ACC112 (cell line): ENCODE results near the gene FSHR.

ENCODE experiments used
- H2AFZ ChIP-seq: fragments of 200-600 bp; sonication (generic); one replicate; pipeline ENCODE4 v1.6.0; 2017; ENCODE audit warnings: antibody characterized with exemption, low read length; ENCODE audit not compliant: unreplicated experiment
- H3K27ac ChIP-seq: fragments of 200-600 bp; sonication (generic); 2 replicates; pipeline ENCODE4 v1.5.1; 2014; ENCODE audit warnings: low read depth, mild to moderate bottlenecking, antibody characterized with exemption, low read length, moderate library complexity
- H3K27me3 ChIP-seq: fragments of 200-600 bp; sonication (generic); 2 replicates; pipeline ENCODE4 v1.6.1; 2014; ENCODE audit warnings: mild to moderate bottlenecking, antibody characterized with exemption, low read length, moderate library complexity, mixed read lengths; ENCODE audit not compliant: insufficient read depth
- H3K36me3 ChIP-seq: fragments of 200-600 bp; sonication (generic); 2 replicates; pipeline ENCODE4 v1.6.1; 2016; ENCODE audit warnings: mild to moderate bottlenecking, antibody characterized with exemption, low read length, moderate library complexity, mixed read lengths; ENCODE audit not compliant: insufficient read depth
- H3K4me1 ChIP-seq: fragments of 200-600 bp; sonication (generic); one replicate; pipeline ENCODE4 v1.6.1; 2016; ENCODE audit warnings: low read length, mixed read lengths; ENCODE audit not compliant: insufficient read depth, unreplicated experiment, control insufficient read depth
- H3K4me3 ChIP-seq: fragments of 200-600 bp; sonication (generic); 2 replicates; pipeline ENCODE4 v1.5.1; 2014; ENCODE audit warnings: mild to moderate bottlenecking, low read depth, low read length
- H3K79me2 ChIP-seq: fragments of 200-600 bp; sonication (generic); one replicate; pipeline ENCODE4 v1.6.0; 2016; ENCODE audit warnings: low read length; ENCODE audit not compliant: control insufficient read depth, unreplicated experiment, insufficient read depth

The FSHR gene

DNA sequence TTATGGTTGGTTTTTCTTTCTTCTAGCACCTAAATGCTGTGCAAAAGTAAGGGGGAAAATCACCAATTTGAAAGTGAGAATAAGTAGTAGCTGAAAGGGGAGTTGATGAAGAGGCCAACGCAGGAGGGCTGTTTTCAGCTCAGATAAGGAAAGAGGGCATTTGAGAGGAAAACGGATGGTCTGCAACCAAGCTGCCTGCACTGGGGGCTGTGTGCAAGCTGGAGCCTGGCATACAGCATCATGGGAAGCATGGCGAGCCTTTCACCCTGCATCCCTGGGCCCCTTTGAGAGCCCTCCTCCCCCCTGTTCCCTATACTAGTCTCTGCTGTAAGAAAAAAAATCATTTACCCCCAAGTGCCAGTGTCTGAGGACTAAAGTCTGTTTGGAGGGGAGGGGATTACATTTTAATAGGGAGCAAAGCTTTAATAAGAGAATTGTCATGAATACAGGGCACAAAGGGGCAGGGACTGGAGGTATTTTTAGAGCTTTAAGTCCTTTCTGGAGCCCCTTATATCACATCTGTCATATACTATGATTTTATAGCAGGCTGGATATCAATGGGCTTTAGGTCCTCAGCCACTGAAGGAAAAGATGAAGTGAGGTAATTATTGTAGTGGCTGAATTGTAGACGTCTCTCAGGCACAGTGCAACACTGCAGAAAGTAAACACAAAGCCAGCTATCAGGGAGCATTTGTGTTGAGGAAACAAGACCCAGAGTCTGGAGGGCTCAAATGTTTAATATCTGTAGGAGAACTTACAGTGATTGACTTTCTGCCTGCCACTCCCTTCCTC lies 120.7 kb downstream of the FSHR start:
- no peaks in the 10 kb centered on the region for H3K36me3 ChIP-seq
- no peaks in the 10 kb centered on the region for H3K79me2 ChIP-seq
- no peak overlapping the region for H3K4me3 ChIP-seq
- H3K4me1 ChIP-seq: no peaks in the 10 kb centered on the region
- H2AFZ ChIP-seq: no peak overlapping the region
- no peak overlapping the region for H3K27ac ChIP-seq
- no peaks in the 10 kb centered on the region for H3K27me3 ChIP-seq

DNA sequence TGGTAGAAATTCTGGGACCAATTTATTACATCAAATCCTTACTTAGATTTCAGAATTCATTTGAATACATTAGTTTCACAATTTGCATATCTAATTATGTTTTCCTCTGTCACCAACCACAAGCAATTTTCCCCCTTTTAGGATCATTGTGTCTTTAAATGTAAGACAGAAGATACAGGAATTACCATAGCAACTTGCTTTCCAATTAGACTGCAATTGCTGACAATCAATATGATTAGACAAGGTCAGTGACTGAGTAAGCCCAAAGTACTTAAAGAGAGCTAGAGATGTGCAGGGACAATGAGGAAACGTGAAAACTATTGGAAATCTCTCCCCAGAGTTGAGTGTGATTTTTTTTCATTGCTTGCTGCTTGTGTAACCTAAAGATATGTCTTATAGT lies 121.4 kb downstream of the FSHR start:
- no peaks in the 10 kb centered on the region for H3K79me2 ChIP-seq
- no peaks in the 10 kb centered on the region for H3K36me3 ChIP-seq
- no peaks in the 10 kb centered on the region for H3K4me1 ChIP-seq
- H3K4me3 ChIP-seq: no peak overlapping the region
- H2AFZ ChIP-seq: no peak overlapping the region
- no peak overlapping the region for H3K27ac ChIP-seq
- H3K27me3 ChIP-seq: no peaks in the 10 kb centered on the region

DNA sequence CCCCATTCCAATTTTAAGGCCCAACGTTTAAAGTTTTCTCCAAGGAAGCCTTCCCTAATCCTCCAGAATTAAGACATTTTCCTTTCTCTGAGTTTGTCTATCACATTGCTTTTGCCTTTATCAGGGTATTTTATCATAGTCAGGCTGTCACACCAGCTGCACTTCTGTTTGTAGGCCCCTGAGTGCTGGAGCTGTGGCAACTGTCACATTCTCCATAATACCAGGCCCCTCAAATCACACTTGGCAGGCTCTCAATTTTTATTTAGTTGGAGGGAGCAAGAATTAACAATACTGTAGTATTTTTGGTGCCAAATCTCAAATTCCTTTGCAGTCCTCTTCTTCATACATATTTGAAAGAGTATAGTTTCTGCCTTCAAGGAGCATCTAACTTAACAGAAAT lies 122.2 kb downstream of the FSHR start:
- H3K27ac ChIP-seq: no peak overlapping the region
- no peak overlapping the region for H3K4me3 ChIP-seq
- H3K4me1 ChIP-seq: no peaks in the 10 kb centered on the region
- H2AFZ ChIP-seq: no peak overlapping the region
- no peaks in the 10 kb centered on the region for H3K36me3 ChIP-seq
- no peaks in the 10 kb centered on the region for H3K79me2 ChIP-seq
- no peaks in the 10 kb centered on the region for H3K27me3 ChIP-seq

DNA sequence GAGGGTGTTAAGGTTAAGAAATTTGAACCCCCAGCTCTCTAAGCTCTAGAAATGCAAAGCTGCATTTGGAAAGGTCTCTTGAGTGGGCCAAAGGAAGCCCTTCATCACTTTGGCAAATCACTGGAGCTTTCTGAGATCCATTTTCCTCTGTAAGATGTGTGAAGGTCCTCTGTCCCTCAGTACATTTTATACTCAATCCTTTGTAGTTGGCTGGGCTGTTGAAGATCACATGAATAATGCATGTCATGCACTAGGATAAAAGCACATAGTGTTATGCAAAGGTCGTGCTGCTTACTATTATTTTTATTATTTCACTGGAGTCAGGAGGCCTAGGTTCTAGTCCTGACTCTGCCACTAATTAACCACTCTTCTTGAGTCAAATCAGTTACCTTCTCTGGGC lies 124.9 kb downstream of the FSHR start:
- no peak overlapping the region for H2AFZ ChIP-seq
- H3K79me2 ChIP-seq: no peaks in the 10 kb centered on the region
- no peak overlapping the region for H3K4me3 ChIP-seq
- no peaks in the 10 kb centered on the region for H3K4me1 ChIP-seq
- H3K36me3 ChIP-seq: no peaks in the 10 kb centered on the region
- no peaks in the 10 kb centered on the region for H3K27me3 ChIP-seq
- H3K27ac ChIP-seq: no peak overlapping the region

DNA sequence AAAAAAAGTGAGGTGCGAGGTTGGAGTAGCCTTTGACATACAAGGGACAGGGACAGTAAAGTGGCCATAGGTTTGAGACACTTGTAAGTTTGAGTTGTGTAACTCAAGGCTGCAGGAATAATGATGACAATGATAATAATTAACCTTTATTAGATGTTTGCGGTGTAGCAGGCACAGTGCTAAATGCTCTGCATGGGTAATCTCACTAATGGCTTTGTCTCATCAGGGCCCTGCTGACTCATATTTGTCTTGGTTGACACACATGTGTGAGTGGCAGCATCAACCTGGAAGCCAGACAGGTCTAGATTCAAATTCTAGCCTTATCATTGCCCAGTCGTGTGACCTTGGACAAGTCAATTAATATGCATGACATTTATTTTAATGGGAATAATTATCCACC lies 126.2 kb downstream of the FSHR start:
- no peaks in the 10 kb centered on the region for H3K27me3 ChIP-seq
- H3K79me2 ChIP-seq: no peaks in the 10 kb centered on the region
- H2AFZ ChIP-seq: no peak overlapping the region
- no peaks in the 10 kb centered on the region for H3K36me3 ChIP-seq
- H3K27ac ChIP-seq: no peak overlapping the region
- H3K4me3 ChIP-seq: no peak overlapping the region
- no peaks in the 10 kb centered on the region for H3K4me1 ChIP-seq

DNA sequence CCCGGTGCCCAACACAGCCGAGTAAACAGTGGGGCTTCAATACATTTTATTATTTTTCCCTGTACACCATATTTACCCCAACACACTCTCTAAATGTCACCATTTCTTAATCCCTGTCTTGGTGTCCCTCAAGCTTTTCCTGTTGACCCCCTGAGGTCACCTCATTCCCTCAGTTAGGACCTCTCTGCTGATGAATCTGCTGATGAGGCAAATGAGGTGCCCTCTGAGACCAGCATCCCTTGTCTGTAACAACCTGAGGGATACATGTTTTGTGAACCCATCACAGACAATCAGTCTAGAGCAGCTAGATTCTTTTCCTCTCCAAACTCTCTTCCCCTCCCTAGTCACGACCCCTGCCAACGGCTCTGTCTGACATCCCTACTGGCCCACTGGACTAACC lies 127.6 kb downstream of the FSHR start:
- H3K27ac ChIP-seq: no peak overlapping the region
- no peaks in the 10 kb centered on the region for H3K4me1 ChIP-seq
- H3K36me3 ChIP-seq: no peaks in the 10 kb centered on the region
- H2AFZ ChIP-seq: no peak overlapping the region
- H3K79me2 ChIP-seq: no peaks in the 10 kb centered on the region
- no peak overlapping the region for H3K4me3 ChIP-seq
- H3K27me3 ChIP-seq: no peaks in the 10 kb centered on the region

DNA sequence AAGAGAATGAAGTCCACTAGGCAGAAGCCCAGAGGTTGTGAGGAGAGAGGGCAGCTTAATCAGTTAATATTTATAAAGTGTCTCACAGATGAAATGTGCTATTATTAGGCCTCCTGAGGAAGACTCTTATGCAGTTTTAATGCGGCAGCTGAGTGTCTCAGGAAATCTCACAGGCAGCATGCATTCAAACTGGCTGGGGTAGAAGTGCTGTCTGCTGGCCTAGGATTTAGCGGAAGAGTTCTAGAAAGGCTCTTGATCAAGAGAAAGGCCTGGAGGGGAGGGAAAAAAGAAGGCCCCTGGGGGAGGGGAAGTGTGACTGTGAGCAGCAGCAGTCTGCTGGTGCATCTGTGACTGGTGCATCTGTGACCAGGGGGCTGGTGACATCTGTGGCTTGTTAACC lies 133.0 kb downstream of the FSHR start:
- Histone ChIP-seq H3K4me3 (no peak overlapping the region), H3K27me3 (no peaks in the 10 kb centered on the region), H3K4me1 (no peaks in the 10 kb centered on the region), H3K36me3 (no peaks in the 10 kb centered on the region), H3K27ac (no peak overlapping the region), H3K79me2 (no peaks in the 10 kb centered on the region), H2AFZ (no peak overlapping the region)

DNA sequence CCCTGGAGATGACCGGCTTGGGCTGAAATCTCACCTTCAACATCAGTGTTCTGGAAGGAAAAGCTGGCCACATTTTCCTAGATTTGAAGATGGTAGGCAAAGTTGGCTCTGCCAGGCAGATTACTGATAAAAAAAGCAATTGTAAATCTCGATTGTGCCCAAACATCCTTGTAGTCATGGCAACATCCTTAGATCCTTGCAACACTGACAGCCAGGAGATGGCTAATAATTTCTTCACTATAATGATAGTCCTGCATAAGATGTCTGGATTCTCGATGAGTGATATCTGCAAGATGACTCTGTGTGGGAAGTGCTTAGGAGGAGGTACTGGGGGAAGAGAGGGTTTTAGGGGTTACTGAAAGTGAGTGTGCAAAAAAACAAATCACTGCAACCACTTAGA lies 149.1 kb downstream of the FSHR start:
- Histone ChIP-seq H3K4me3 (no peak overlapping the region), H3K27ac (no peak overlapping the region), H3K27me3 (no peaks in the 10 kb centered on the region), H3K4me1 (no peaks in the 10 kb centered on the region), H2AFZ (no peak overlapping the region), H3K36me3 (no peaks in the 10 kb centered on the region), H3K79me2 (no peaks in the 10 kb centered on the region)

DNA sequence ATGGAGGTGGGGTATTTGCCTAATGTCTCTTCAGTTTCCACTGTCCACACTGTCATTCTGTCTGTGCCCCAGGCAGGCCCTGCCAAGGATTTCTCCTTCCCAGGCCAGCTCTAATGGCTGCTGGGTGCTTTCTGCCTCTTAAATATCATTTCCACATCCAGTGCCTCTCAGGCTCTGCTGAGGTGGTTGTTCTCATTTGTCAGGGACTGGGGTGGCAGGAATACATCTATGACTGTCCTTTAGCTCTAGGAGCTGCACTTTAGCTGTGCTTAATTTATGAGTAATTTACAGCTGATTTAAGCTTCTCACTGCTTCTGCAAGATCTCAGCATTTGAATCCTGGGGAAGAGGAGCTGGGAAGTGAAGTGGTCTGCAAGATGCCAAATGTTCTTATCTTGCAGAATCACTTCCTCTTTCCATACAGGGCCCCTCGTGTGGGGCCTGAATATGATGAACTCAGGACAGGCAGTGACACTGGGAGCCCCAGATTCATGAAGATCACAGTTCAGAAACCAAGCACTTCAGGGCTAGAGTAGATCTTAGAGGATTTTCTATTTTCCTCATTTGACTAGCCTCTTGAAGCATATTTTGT lies 150.2 kb downstream of the FSHR start:
- Histone ChIP-seq H3K79me2 (no peaks in the 10 kb centered on the region), H3K4me3 (no peak overlapping the region), H3K4me1 (no peaks in the 10 kb centered on the region), H3K36me3 (no peaks in the 10 kb centered on the region), H2AFZ (no peak overlapping the region), H3K27me3 (no peaks in the 10 kb centered on the region), H3K27ac (no peak overlapping the region)

DNA sequence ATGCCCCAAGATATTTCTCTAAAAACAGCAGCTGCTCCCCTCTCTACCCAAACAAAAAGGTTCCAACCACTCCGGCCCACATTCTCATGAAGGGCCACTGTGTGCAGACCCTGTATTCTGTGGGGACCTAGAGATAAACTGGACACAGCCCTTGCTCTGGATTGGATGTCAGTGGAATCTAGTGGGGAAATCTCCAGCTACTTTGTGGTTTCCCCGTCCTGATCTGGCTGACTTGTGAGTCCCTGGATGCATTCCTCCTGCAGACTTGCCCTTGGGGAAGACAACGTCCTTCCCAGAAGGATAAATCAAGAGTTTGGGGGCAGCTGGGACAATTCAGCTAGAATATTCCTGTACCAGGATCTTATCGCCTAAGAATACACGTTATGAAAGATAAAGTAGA lies 151.1 kb downstream of the FSHR start:
- no peak overlapping the region for H3K27ac ChIP-seq
- no peaks in the 10 kb centered on the region for H3K27me3 ChIP-seq
- no peaks in the 10 kb centered on the region for H3K79me2 ChIP-seq
- no peak overlapping the region for H3K4me3 ChIP-seq
- no peaks in the 10 kb centered on the region for H3K4me1 ChIP-seq
- H3K36me3 ChIP-seq: no peaks in the 10 kb centered on the region
- no peak overlapping the region for H2AFZ ChIP-seq

DNA sequence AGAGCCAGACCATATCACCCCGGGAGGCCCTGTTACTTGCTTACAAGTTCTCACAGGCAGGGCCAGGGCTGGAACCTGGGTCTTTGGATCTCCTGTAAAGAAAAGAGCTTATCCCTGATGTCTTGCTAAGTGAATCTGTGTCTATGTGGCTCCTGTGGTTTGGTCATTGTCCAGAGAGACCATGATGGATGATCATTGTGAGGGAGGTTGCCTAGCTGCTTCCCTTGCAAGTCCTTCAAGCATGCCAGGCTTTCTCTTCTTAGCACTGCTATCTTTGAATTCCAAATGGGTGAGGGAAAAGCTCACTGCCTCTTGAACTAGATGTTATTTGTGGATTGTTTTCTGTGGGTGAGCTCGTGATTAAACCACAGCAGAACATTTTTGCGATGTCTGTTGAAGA lies 151.6 kb downstream of the FSHR start:
- Histone ChIP-seq H3K27ac (no peak overlapping the region), H2AFZ (no peak overlapping the region), H3K36me3 (no peaks in the 10 kb centered on the region), H3K79me2 (no peaks in the 10 kb centered on the region), H3K4me3 (no peak overlapping the region), H3K4me1 (no peaks in the 10 kb centered on the region), H3K27me3 (no peaks in the 10 kb centered on the region)
